Measurements from ENCODE around the gene IL10RB. TPM values are rescaled to one million over a fixed set of nuclear protein-coding genes. Genes with fewer than 3 reads are reported as not detected.
A peak's percentile ranks its signal among the peaks of the same experiment; 100 is the strongest.
"Not testable (repeated sequence)": the region's sequence is repeated elsewhere in the genome, so short reads cannot be mapped to it uniquely, and the experiment has no call there.

IL10RB gene
- total RNA-seq, result 10 to 100 TPM in 1 of 2 donors, 1 to 10 TPM in 1; 6.6 to 27.0 TPM

GRCh38 chr21:33266050-33266788 is at the start of gene IL10RB:
TSS of gene IL10RB (plus strand) at chr21:33266367. CDS start at chr21:33266466, 99 bp downstream.
- no peaks in the 10 kb centered on the region for H3K9me3 ChIP-seq
- H3K27ac ChIP-seq, result peak within 1 kb of the TSS; percentile 55 to 91 (median 76)
- no peaks in the 10 kb centered on the region for H3K36me3 ChIP-seq (replicated peaks in 1 of 2; ENCODE audit: insufficient read depth in 1 of 2, low read depth in 2 of 2)
- intact Hi-C loops (cut with DNase I), result no loop called here
- TF ChIP-seq POLR2A (IDR thresholded peaks at IDR 0.05) (peak; percentile 15 to 66 (median 52)), CTCF (IDR thresholded peaks at IDR 0.05) (no peak)
- peak within 1 kb of the TSS; percentile 60 to 67 for H3K4me3 ChIP-seq
- ATAC-seq (peak; percentile 79), DNase-seq (peak; percentile 66 to 78 (median 70))
- 1 to 2% methylated on average over 9 to 60 of the region's 60 CpGs for WGBS, 2 donors
- H3K4me1 ChIP-seq, result peaks cover 41% of the 10 kb centered on the region
- H3K27me3 ChIP-seq, result no peaks in the 10 kb centered on the region

- DNase-seq (no peak), ATAC-seq (no peak)
- TF ChIP-seq POLR2A (IDR thresholded peaks at IDR 0.05), result no peak
- TF ChIP-seq CTCF (IDR thresholded peaks at IDR 0.05), result no peak
- Histone ChIP-seq H3K27me3 (no peaks in the 10 kb centered on the region), H3K4me3 (no peak overlapping the region), H3K4me1 (peaks cover 3% of the 10 kb centered on the region), H3K9me3 (no peaks in the 10 kb centered on the region), H3K36me3 (replicated peaks in 1 of 2; ENCODE audit: insufficient read depth in 1 of 2, low read depth in 2 of 2) (no peaks in the 10 kb centered on the region), H3K27ac (no peak overlapping the region)
- 64 to 74% methylated on average over 2 of the region's 2 CpGs for WGBS, 2 donors
- intact Hi-C loops (cut with DNase I), result no loop called here
Observed at GRCh38 chr21:33217138-33217520, 49.0 kb upstream of the IL10RB start.

GRCh38 chr21:33219300-33219699 is 46.9 kb upstream of the IL10RB start:
- no peak for DNase-seq
- WGBS, 2 donors, result 75 to 85% methylated on average over 3 of the region's 3 CpGs
- Histone ChIP-seq H3K27ac (no peak overlapping the region), H3K4me1 (no peaks in the 10 kb centered on the region), H3K36me3 (replicated peaks in 1 of 2; ENCODE audit: insufficient read depth in 1 of 2, low read depth in 2 of 2) (no peaks in the 10 kb centered on the region), H3K9me3 (no peaks in the 10 kb centered on the region), H3K4me3 (no peak overlapping the region), H3K27me3 (no peaks in the 10 kb centered on the region)
- intact Hi-C loops (cut with DNase I), result no loop called here
- no peak for TF ChIP-seq POLR2A (IDR thresholded peaks at IDR 0.05)
- no peak for TF ChIP-seq CTCF (IDR thresholded peaks at IDR 0.05)
- no peak for ATAC-seq

- no peaks in the 10 kb centered on the region for H3K4me1 ChIP-seq
Observed at GRCh38 chr21:33219954-33220353, 46.2 kb upstream of the IL10RB start.

GRCh38 chr21:33225376-33225775 is 40.8 kb upstream of the IL10RB start:
- H3K36me3 ChIP-seq (replicated peaks in 1 of 2; ENCODE audit: insufficient read depth in 1 of 2, low read depth in 2 of 2); H3K4me1 ChIP-seq; H3K4me3 ChIP-seq; H3K27me3 ChIP-seq; H3K27ac ChIP-seq; ATAC-seq; DNase-seq; H3K9me3 ChIP-seq; intact Hi-C loops (cut with DNase I): not testable (repeated sequence)
- 84 to 89% methylated on average over 3 of the region's 3 CpGs for WGBS, 2 donors

More at GRCh38 chr21:33219954-33220353, 46.2 kb upstream of the IL10RB start:
- no peak overlapping the region for H3K4me3 ChIP-seq
- intact Hi-C loops (cut with DNase I), result no loop called here
- H3K27me3 ChIP-seq, result no peaks in the 10 kb centered on the region
- WGBS, 2 donors, result 90 to 92% methylated on average over 3 of the region's 3 CpGs
- ATAC-seq (no peak), DNase-seq (no peak)
- H3K27ac ChIP-seq, result no peak overlapping the region
- H3K9me3 ChIP-seq, result no peaks in the 10 kb centered on the region
- H3K36me3 ChIP-seq (replicated peaks in 1 of 2; ENCODE audit: insufficient read depth in 1 of 2, low read depth in 2 of 2), result no peaks in the 10 kb centered on the region
- TF ChIP-seq POLR2A (IDR thresholded peaks at IDR 0.05) (no peak), CTCF (IDR thresholded peaks at IDR 0.05) (no peak)

All from body of pancreas (tissue), 4 donors.